HCT116 (cell line): ENCODE data around the gene KNDC1. TPM values are rescaled to one million over a fixed set of nuclear protein-coding genes. Genes with fewer than 3 reads are reported as not detected.

Experiments
- ATAC-seq: fragments of 200-7000 bp; cut with Tn5 transposase; 2 replicates; pipeline ENCODE4 v1.9.1; 2020; ENCODE audit warnings: mild to moderate bottlenecking, moderate library complexity
- BruUV-seq: library from RNA; stranded (reverse); fragments of 400-500 nt; replicated peaks from 2 replicates; lab custom pipeline; 2021; lab: Mats Ljungman, UMichigan
- CTCF ChIA-PET: fragments of 300-600 bp; sonication (Branson Sonifier 250); formaldehyde crosslinking; loops from one replicate; lab custom pipeline; 2021; ENCODE audit warnings: antibody characterized with exemption; lab: Charles Lee
- POLR2A ChIA-PET: fragments of 300-600, 350-600 bp; sonication (Branson Sonifier 250); formaldehyde crosslinking; loops from one replicate; lab custom pipeline; 2021; ENCODE audit warnings: antibody characterized with exemption; lab: Charles Lee
- RAD21 ChIA-PET, 2 experiments: fragments of 300-600 bp; sonication (Branson Sonifier 250); formaldehyde crosslinking; loops; one replicate each; lab custom pipeline; 2023; ENCODE audit warnings: low total read pairs in 2 of 2; ENCODE audit not compliant: uncharacterized antibody in 2 of 2, unreplicated experiment in 2 of 2, low non-redundant PET in 1 of 2; lab: Charles Lee
- DNase-seq: peaks from one replicate; pipeline ENCODE4 v3.0.0-alpha.2; 2010; ENCODE audit warnings: low read depth, low spot score
- H2AFZ ChIP-seq: fragments of 200-600 bp; shearing (Covaris generic), sonication (generic); 2 replicates; pipeline ENCODE4 v1.6.1; 2017; ENCODE audit warnings: low read depth, mixed run types, mixed read lengths, antibody characterized with exemption, low read length; ENCODE audit not compliant: poor library complexity, severe bottlenecking
- H3K27ac ChIP-seq: 2 replicates; pipeline ENCODE4 v1.5.1; 2012; ENCODE audit warnings: low read depth, low read length
- H3K27me3 ChIP-seq: fragments of 200-600 bp; sonication (generic); 2 replicates; pipeline ENCODE4 v1.6.1; 2016; ENCODE audit warnings: mixed run types, low read length, mixed read lengths; ENCODE audit not compliant: insufficient read depth
- H3K36me3 ChIP-seq, 2 experiments: fragments of 200-500 bp in 1 of 2; fragments of 200-600 bp in 1 of 2; sonication (Bioruptor generic) in 1 of 2; sonication (generic) in 1 of 2; 2 replicates each; pipeline versions ENCODE4 v1.5.1 to v1.6.1; 2014 to 2016; ENCODE audit warnings: low read length in 2 of 2, inconsistent platforms in 1 of 2, mixed read lengths in 1 of 2, mixed run types in 1 of 2; ENCODE audit not compliant: insufficient read depth in 2 of 2, control insufficient read depth in 1 of 2
- H3K4me1 ChIP-seq, 2 experiments: fragments of 200-600 bp in 1 of 2; sonication (generic) in 1 of 2; 2 replicates each; pipeline versions ENCODE4 v1.5.1 to v1.6.1; 2012 to 2017; ENCODE audit warnings: low read length in 2 of 2, inconsistent platforms in 1 of 2, mild to moderate bottlenecking in 1 of 2, mixed read lengths in 1 of 2, mixed run types in 1 of 2, moderate library complexity in 1 of 2; ENCODE audit not compliant: insufficient read depth in 2 of 2, control insufficient read depth in 1 of 2
- H3K4me2 ChIP-seq: fragments of 200-600 bp; sonication (generic); 2 replicates; pipeline ENCODE4 v1.6.1; 2017; ENCODE audit warnings: mixed run types, low read length, mixed read lengths
- H3K4me3 ChIP-seq, 2 experiments: fragments of 200-600 bp in 1 of 2; sonication (generic) in 1 of 2; replicated peaks in 1 of 2; 2 replicates each; pipeline ENCODE4 v1.5.1; 2011 to 2016; ENCODE audit warnings: low read length in 2 of 2, control low read depth in 1 of 2, low read depth in 1 of 2, mild to moderate bottlenecking in 1 of 2, mixed read lengths in 1 of 2, mixed run types in 1 of 2
- H3K79me2 ChIP-seq: fragments of 200-600 bp; sonication (generic); 2 replicates; pipeline ENCODE4 v1.6.1; 2017; ENCODE audit warnings: mild to moderate bottlenecking, mixed run types, low read length, moderate library complexity, mixed read lengths; ENCODE audit not compliant: insufficient read depth
- H3K9ac ChIP-seq: fragments of 200-600 bp; sonication (generic); 2 replicates; pipeline ENCODE4 v1.6.1; 2016; ENCODE audit warnings: low read length, mixed read lengths
- H3K9me2 ChIP-seq: fragments of 200-600 bp; sonication (generic), shearing (Covaris generic); 2 replicates; pipeline ENCODE4 v1.6.1; 2017; ENCODE audit warnings: mixed run types, mild to moderate bottlenecking, moderate library complexity; ENCODE audit not compliant: insufficient read depth
- H3K9me3 ChIP-seq, 2 experiments: fragments of 200-500 bp in 1 of 2; fragments of 200-600 bp in 1 of 2; sonication (Bioruptor generic) in 1 of 2; sonication (generic) in 1 of 2; 2 replicates each; pipeline ENCODE4 v1.6.1; 2014 to 2017; ENCODE audit warnings: low read length in 2 of 2, mixed read lengths in 2 of 2, inconsistent platforms in 1 of 2, low read depth in 1 of 2, mild to moderate bottlenecking in 1 of 2, mixed run types in 1 of 2, moderate library complexity in 1 of 2; ENCODE audit not compliant: control insufficient read depth in 1 of 2, insufficient read depth in 1 of 2
- H4K20me1 ChIP-seq: fragments of 200-600 bp; sonication (generic), shearing (Covaris generic); 2 replicates; pipeline ENCODE4 v1.6.1; 2017; ENCODE audit warnings: mixed run types, mild to moderate bottlenecking, moderate library complexity; ENCODE audit not compliant: insufficient read depth
- ELF1 ChIP-seq: IDR thresholded peaks from 2 replicates; pipeline ENCODE4 v1.6.1; 2012; ENCODE audit warnings: low read depth, borderline replicate concordance
- FOSL1 ChIP-seq: IDR thresholded peaks from 2 replicates; pipeline ENCODE4 v1.6.1; 2012; ENCODE audit warnings: low read depth
- POLR2A ChIP-seq: IDR thresholded peaks from 2 replicates; pipeline ENCODE4 v1.7.0; 2011; ENCODE audit warnings: borderline replicate concordance; ENCODE audit not compliant: insufficient read depth, insufficient read length; ENCODE audit errors: extremely low read depth
- RAD21 ChIP-seq: IDR thresholded peaks from 2 replicates; pipeline ENCODE4 v1.6.1; 2012; ENCODE audit warnings: low read depth, mild to moderate bottlenecking
- SIN3A ChIP-seq: IDR thresholded peaks from 2 replicates; pipeline ENCODE4 v1.6.1; 2012; ENCODE audit warnings: low read depth
- SP1 ChIP-seq: IDR thresholded peaks from 2 replicates; pipeline ENCODE4 v1.6.1; 2012; ENCODE audit warnings: low read depth
- SRF ChIP-seq: IDR thresholded peaks from 2 replicates; pipeline ENCODE4 v1.6.1; 2012; ENCODE audit warnings: low read depth
- YY1 ChIP-seq: IDR thresholded peaks from 2 replicates; pipeline ENCODE4 v1.6.1; 2011; ENCODE audit warnings: low read length, low read depth, moderate library complexity, mild to moderate bottlenecking; ENCODE audit not compliant: insufficient replicate concordance; ENCODE audit errors: extremely low read depth
- ZNF274 ChIP-seq: fragments of 200-500 bp; sonication (Bioruptor generic); IDR thresholded peaks from 2 replicates; pipeline ENCODE4 v1.6.1; 2014; ENCODE audit warnings: mild to moderate bottlenecking, low read depth, low read length, inconsistent platforms
- intact Hi-C: fragments of 100-400 bp; cut with micrococcal nuclease; formaldehyde crosslinking; loops from 2 replicates; pipeline ENCODE4 v1.10.0; 2022
- total RNA-seq: library from RNA; stranded (reverse); gene quantifications from one replicate; pipeline ENCODE4 v1.2.1, GENCODE V29; 2021; ENCODE audit not compliant: unreplicated experiment
- TF ChIP-seq, protein P1 (sequence below): IDR thresholded peaks from 2 replicates; pipeline ENCODE4 v1.6.1; 2012; ENCODE audit warnings: low read depth
- TF ChIP-seq, protein P2 (sequence below): IDR thresholded peaks from 2 replicates; pipeline ENCODE4 v1.6.1; 2012
- TF ChIP-seq, protein P3 (sequence below): IDR thresholded peaks from 2 replicates; pipeline ENCODE4 v1.6.1; 2012
- TF ChIP-seq, protein P4 (sequence below), 3 experiments: fragments of 200-600 bp in 1 of 3; sonication (generic) in 1 of 3; IDR thresholded peaks in 2 of 3; conservative IDR thresholded peaks in 1 of 3; 2 replicates each; pipeline ENCODE4 v1.5.1; 2012 to 2017; ENCODE audit warnings: low read depth in 2 of 3, low read length in 2 of 3, antibody characterized with exemption in 1 of 3, borderline replicate concordance in 1 of 3, control low read depth in 1 of 3, mild to moderate bottlenecking in 1 of 3, mixed read lengths in 1 of 3, mixed run types in 1 of 3, moderate library complexity in 1 of 3; ENCODE audit not compliant: insufficient read depth in 1 of 3

The KNDC1 gene
- total RNA-seq, 1 experiment from 2014 or later: 3.6 TPM

DNA sequence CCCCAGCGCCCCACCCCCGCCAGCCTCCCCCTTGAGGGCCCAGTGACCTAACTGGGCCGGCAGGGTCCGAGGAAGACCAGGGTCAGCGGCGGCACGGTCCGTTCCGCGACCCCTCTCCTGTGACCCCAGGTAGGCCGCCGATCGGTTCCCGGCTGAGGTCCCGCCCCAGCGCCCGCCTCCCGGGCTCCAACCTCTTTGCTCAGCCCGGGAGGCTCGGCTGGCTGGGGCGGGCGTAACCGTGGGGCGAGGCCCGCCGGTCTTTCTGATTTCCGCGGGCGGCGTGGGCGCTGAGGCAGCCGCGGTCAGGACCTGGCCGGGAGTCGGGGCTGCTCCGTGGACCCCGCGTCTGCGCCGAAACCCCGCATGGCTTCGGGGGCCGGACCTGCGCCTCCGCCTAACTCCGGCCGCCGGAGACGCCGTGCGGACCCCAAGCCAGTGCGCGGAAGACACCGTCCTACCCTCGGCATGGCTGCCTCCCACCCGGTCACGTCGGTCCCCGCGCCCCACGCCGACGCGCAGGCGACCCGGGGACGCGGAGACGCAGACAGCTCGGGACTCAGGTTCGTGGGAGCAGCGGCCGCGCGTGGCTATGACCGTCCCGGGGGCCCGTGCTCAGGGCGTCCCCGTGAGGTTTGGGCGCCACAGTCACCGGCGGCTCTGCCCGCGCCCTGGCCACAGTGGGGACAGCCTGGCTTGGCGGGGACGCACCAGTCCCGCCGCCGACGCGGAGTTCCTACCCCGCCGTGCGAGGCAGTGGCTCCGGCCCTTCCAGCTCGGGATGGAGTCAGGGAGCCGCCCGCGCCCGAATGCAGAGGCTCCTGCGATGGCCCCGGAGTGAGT is 76.6 kb downstream of the KNDC1 start (continued):
- TF ChIP-seq, protein P1, sequence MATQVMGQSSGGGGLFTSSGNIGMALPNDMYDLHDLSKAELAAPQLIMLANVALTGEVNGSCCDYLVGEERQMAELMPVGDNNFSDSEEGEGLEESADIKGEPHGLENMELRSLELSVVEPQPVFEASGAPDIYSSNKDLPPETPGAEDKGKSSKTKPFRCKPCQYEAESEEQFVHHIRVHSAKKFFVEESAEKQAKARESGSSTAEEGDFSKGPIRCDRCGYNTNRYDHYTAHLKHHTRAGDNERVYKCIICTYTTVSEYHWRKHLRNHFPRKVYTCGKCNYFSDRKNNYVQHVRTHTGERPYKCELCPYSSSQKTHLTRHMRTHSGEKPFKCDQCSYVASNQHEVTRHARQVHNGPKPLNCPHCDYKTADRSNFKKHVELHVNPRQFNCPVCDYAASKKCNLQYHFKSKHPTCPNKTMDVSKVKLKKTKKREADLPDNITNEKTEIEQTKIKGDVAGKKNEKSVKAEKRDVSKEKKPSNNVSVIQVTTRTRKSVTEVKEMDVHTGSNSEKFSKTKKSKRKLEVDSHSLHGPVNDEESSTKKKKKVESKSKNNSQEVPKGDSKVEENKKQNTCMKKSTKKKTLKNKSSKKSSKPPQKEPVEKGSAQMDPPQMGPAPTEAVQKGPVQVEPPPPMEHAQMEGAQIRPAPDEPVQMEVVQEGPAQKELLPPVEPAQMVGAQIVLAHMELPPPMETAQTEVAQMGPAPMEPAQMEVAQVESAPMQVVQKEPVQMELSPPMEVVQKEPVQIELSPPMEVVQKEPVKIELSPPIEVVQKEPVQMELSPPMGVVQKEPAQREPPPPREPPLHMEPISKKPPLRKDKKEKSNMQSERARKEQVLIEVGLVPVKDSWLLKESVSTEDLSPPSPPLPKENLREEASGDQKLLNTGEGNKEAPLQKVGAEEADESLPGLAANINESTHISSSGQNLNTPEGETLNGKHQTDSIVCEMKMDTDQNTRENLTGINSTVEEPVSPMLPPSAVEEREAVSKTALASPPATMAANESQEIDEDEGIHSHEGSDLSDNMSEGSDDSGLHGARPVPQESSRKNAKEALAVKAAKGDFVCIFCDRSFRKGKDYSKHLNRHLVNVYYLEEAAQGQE: no peak
- no peak for TF ChIP-seq FOSL1
- TF ChIP-seq, all 23 proteins: peak for 0

DNA sequence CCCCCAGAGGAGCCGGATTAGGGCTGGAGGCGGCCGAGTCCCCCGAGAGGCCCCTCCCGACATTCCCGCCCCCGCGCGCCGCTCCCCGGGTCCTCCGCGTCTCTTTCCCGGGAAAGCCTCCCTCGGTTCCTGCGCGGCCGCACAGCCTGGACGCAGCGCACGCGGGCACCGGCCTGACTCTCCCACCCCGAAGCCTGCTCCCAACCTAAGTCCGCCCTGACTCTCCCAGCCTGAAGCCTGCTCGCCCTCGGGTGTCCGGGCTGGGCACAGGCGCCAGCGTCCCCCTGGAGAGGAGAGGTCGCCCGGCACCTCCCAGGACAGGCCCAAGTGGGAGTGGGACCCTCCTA is 77.2 kb downstream of the KNDC1 start:
- no peaks in the 10 kb centered on the region for H3K9me2 ChIP-seq
- no peak overlapping the region for H3K9ac ChIP-seq
- no peaks in the 10 kb centered on the region for H3K36me3 ChIP-seq
- intact Hi-C loops: no loop called here
- ChIA-PET RAD21 (no interaction called here), CTCF (no interaction called here)
- ATAC-seq: no peak
- no peak overlapping the region for H3K27ac ChIP-seq
- no peaks in the 10 kb centered on the region for H4K20me1 ChIP-seq
- H3K4me2 ChIP-seq: no peak overlapping the region
- H3K4me3 ChIP-seq: no peak overlapping the region
- H3K27me3 ChIP-seq: no peaks in the 10 kb centered on the region
- H3K9me3 ChIP-seq: no peaks in the 10 kb centered on the region
- BruUV-seq: no TSS peak
- H3K4me1 ChIP-seq: no peaks in the 10 kb centered on the region
- H3K79me2 ChIP-seq: no peaks in the 10 kb centered on the region
- no peak for TF ChIP-seq SP1
- TF ChIP-seq, protein P2, sequence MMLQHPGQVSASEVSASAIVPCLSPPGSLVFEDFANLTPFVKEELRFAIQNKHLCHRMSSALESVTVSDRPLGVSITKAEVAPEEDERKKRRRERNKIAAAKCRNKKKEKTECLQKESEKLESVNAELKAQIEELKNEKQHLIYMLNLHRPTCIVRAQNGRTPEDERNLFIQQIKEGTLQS: no peak
- TF ChIP-seq SIN3A: no peak
- no peak for TF ChIP-seq YY1
- no peak for TF ChIP-seq ZNF274
- TF ChIP-seq RAD21: no peak
- no peak for TF ChIP-seq FOSL1
- TF ChIP-seq, protein P1: no peak
- TF ChIP-seq, protein P3, sequence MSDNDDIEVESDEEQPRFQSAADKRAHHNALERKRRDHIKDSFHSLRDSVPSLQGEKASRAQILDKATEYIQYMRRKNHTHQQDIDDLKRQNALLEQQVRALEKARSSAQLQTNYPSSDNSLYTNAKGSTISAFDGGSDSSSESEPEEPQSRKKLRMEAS: no peak
- TF ChIP-seq SRF: no peak
- TF ChIP-seq, protein P4, sequence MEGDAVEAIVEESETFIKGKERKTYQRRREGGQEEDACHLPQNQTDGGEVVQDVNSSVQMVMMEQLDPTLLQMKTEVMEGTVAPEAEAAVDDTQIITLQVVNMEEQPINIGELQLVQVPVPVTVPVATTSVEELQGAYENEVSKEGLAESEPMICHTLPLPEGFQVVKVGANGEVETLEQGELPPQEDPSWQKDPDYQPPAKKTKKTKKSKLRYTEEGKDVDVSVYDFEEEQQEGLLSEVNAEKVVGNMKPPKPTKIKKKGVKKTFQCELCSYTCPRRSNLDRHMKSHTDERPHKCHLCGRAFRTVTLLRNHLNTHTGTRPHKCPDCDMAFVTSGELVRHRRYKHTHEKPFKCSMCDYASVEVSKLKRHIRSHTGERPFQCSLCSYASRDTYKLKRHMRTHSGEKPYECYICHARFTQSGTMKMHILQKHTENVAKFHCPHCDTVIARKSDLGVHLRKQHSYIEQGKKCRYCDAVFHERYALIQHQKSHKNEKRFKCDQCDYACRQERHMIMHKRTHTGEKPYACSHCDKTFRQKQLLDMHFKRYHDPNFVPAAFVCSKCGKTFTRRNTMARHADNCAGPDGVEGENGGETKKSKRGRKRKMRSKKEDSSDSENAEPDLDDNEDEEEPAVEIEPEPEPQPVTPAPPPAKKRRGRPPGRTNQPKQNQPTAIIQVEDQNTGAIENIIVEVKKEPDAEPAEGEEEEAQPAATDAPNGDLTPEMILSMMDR (IDR thresholded peaks at IDR 0.05 in 2 of 3, conservative IDR thresholded peaks at IDR 0.05 in 1 of 3; ENCODE audit: borderline replicate concordance in 1 of 3, insufficient read depth in 1 of 3, low read depth in 2 of 3, low read length in 2 of 3): no peak
- no peak for TF ChIP-seq POLR2A
- no peak for TF ChIP-seq ELF1
- TF ChIP-seq, all 23 proteins: peak for 0
- DNase-seq: no peak
- no peak overlapping the region for H2AFZ ChIP-seq
- POLR2A ChIA-PET: no interaction called here
